22Rv1 (cell line): Measurements from ENCODE around the gene MRPS17.

Experiments
- CTCF ChIP-seq: fragments of 450-650 bp; IDR thresholded peaks from 2 replicates; pipeline ENCODE4 v1.5.1; 2017; ENCODE audit warnings: mild to moderate bottlenecking
- ZFX ChIP-seq: fragments of 450-650 bp; IDR thresholded peaks from 2 replicates; pipeline ENCODE4 v1.6.1; 2017; ENCODE audit warnings: antibody characterized with exemption, borderline replicate concordance

- no peak; the same call in 1 of the 2 replicates for TF ChIP-seq CTCF
- no peak for TF ChIP-seq ZFX
Observed at GRCh38 chr7:55951637-55952351, at the start of gene MRPS17.
